ENCODE data around the gene SMIM38.

Gene SMIM38

GRCh38 chr11:69189059-69189458, 33.3 kb downstream of the SMIM38 start:
- no peak for DNase-seq

DNA sequence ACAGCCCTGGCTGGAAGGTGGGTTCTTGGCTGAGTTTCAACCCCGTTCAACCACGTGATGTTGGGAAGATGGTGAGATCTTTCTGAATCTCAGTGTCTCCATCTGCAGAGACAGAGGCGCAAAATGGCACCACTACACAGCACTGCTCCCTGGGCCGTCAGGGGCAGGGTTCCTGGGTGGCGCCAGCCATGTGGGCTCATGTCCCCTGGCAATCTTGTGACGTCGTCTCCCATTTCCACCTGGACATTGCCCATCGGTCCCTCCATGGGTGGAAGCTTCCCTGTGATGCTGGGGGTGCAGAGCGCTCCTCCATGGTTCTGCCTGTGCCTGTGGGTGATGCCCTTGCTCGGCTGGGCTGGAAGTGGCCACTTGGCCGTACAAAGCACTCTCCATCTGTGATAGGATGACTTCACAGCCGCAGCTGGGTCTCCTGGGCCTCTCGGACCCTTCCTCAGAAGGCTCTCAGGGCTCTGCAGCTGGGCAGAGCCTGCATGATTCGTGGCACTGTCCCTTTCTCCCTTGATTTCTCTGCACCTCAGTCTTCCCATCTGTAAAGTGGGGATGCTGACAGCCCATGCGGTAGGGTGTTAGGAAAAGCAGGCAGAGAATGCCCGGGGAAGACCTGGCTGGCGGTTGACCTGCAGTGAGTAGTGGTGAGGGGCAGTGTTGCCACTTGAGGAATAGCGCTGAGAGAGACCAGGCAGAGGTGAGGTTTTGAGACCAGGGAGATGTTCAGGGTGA, 35.2 kb downstream of the SMIM38 start:
- no peak for DNase-seq

DNA sequence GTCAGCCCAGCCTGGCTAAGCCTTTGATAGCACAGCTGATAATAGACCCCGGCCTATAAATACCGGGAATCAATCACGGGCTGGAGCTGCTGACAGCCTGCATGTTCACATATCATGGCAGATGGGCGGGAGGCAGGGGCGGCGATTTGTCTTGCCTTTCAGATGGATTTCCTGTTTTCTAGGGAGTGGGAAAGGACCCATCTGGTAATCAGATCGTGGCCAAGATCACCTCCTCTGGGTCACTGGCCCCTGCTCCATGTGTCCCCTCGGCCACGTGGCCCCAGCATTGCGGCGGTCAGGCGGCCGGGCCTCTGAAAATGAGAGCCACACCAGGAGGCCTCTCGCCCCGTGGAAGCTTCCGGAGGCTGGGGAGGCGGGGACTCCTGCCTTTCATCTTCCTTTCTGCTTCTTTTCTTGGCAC, 36.6 kb downstream of the SMIM38 start:
- DNase-seq = no peak

GRCh38 chr11:69193151-69193550, 37.4 kb downstream of the SMIM38 start:
- DNase-seq = no peak

DNA sequence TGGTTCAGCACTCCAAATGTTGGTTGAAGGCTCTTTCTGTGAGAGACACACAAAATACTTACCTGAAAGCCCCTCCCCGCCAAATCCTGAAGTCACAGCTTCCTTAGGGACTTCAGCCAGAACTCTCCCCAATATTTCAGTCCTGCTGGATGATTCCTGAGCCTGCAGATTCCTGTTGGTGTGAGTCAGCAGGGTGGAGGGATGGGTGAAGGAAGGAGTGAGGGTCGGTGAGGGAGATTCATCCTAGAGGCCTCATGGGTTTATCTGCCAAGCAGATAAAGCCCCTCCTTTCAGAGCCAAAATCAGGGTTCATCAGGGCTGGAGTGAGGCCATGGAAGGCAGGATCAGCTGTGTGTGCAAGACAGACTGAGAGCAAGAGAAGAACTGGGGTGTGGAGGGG, 37.9 kb downstream of the SMIM38 start:
- DNase-seq = no peak

GRCh38 chr11:69194396-69194795, 38.7 kb downstream of the SMIM38 start:
- DNase-seq = no peak

GRCh38 chr11:69194956-69195355, 39.2 kb downstream of the SMIM38 start:
- no peak for DNase-seq

DNA sequence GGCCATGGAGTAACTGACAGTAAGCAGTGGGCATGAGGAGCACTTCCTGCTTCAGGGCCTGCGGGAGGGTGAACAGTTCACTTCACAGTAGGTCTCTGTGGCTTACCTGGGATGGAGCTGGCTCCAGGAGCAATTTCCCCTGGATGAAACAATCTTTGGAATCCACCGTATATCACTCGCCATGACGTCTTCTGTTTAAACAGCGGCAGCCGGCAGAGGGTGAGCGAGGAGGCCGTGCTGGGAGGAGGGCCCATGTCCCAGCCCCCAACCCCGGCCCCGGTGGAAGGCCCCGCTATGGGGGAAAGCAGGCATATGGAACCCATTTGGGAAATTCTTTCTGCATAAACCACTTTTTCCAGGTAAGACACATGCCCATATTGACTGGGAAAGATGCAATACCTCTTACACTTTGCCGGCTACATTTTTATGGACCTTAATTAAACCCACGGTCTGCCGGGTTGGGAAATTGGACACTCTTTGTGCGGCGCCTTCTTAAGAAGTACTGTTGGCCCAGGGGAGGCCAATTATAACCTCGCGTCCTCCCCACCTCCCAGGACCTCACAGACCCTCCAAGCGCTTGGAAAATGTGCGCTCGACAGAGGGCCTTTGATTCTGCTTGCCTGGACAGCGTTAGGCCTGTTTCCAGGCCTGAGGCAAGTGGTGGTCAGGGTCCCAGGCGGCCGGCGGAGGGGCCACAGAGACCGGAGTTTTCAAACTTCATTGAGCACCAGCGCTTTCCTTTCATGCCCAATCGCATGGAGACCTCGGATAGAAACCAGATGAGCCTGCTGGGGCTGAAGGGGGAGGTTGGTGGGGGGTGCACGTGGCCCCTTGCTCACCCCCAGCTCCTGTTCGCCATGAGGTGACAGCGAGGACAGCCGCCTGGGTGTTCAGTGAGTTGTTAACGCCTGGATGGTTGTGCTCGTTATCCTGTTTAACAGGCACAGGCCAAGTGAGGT, 40.4 kb downstream of the SMIM38 start:
- DNase-seq = no peak

DNA sequence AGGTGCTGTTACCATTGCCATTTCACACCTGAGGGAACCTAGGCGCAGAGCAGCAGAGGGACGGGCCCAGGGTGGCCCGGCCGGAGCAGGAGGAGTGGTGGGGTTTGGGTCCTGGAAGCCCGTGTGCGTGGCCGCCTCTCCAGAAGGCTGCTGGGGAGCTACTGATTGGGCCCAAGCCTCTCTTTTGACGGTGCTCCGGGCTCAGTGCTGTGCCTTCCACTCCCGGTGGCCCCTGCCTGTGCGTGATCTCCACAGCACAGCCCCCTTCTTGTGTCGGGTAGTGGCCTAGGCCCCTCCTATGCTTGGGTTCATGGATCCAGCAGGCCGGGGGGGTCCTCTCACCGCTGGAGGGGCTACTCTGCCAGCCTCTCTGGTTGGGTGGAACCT, 41.0 kb downstream of the SMIM38 start:
- no peak for DNase-seq

DNA sequence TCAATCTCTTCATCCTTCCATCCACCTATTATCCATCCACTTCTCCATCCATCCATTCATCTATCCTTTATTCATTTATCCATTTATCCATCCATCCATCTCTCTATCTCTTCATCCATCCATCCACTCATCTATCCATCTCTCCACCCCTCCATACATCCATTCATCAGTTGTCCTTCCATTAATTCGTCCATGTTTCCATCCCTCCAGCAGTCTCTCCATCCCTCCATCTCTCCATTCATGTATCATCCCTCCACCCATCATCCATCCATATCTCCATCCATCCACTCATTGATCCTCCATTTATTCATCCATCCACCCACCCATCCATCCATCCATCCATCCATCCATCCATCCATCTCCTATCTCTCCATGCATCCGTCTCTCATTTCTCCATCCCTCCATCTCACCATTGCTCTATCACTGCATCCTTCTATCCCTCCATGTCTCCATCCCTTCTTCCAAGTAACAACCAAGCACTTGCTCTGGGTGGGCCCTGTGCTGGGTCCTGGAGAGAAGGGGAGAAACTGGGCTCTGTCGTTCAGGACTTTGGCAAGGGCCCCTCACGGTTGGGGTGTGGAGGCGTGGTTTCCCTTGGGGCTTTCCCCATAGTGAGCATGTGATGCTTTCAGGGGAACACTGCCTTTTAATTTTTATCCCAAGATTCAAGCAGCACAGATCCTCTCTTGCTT, 43.3 kb downstream of the SMIM38 start:
- no peak for DNase-seq

GRCh38 chr11:69199583-69200315, 44.0 kb downstream of the SMIM38 start:
- no peak for DNase-seq

- DNase-seq = peak in 1 of 2 experiments; percentile 19
Observed at GRCh38 chr11:69200331-69201065, 44.8 kb downstream of the SMIM38 start.

DNA sequence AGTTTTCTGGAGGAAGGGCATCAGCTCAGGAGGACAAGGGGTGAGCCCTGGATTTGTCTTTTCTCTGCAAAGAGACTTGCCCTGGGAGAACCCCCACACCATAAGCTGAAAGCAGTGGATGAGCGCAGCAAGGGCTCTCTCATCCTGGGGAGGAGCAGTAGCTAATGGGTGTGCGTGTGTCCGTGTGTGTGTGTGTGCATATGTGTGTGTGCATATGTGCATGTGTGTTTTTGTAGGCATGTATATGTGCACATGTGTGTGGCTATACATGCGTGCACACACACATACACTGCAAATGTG, 45.3 kb downstream of the SMIM38 start:
- DNase-seq = no peak

DNA sequence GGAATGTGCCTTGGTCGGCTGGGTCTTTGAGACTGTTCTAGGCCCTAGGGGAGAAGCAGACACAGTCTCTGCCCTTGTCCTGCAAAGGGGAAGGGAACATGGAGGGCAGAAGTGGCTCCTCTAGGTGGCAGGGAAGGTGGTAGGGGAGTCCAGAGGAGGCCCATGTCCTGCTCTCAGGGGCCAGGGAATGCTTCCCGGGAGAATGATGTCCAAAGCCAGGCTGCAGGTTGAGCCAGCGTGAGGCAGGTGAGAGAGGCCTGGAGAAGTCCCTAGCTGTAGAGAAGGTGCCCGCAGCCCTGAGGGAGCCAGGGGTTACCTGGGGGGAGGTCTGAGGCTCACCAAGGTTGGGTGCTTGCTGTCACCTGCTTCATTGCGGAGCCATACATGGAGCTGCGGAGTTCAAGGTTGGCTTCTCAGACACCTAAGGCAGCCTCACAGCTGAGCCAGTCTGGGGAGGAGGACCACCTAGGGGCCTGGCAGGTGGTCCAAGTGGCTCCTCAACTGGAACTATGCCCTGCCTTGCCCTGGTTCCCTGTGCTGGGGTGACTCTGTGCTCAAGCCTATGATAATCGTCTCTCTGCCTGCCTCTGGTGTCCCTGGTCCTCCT, 46.1 kb downstream of the SMIM38 start:
- no peak for DNase-seq

DNA sequence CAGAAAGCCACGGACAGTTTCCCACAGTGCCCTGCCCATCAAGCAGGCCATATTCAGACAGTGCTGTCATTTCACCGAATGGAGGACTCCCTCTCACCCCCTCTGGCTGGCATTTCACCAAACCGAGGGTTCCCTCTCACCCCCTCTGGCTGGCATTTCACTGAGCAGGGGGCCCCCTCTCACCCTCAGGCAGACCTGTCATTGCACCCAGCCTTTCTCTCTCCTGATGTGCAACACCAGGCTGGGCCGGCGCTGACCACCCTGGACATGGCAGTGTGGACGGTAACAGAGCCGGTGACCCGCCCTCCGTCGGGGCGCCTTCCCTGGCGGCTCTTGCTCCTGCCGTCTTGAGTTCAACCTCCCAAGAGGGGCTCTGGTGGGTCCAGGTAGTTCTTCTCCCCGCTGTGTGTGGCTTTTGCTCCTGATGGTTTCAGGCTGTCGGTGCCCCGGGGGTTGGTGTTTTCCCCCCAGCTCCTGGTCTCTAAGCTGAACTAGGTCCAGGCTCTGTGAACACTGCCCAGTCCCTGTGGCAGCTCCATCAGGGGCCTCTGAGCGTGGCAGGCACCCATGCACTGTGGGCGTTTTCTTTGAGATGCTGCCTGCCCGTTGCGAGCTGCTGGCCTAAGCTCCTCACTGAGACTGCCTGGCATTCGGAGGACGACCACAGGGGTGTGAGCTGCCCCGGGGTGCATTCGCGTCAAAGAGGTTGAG, 46.9 kb downstream of the SMIM38 start:
- no peak for DNase-seq

DNA sequence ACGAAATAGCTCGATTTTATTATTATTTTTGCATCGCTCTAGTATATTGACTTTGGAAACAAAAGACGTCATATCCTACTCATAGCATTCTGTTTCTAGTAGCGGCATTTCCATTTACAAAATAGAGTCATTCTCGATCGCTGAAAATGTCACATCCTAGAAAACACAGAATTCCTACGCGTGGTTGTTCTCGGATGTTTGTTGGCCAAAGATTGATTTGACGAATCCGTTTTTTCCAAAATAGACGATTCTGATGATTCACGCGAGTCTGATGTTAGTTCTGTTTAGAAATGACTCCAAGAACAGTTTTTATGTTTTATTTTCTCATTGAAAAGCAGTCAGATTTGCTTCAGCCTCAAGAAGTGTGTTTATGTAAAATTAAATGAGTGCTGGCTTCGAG, 47.6 kb downstream of the SMIM38 start:
- no peak for DNase-seq

DNA sequence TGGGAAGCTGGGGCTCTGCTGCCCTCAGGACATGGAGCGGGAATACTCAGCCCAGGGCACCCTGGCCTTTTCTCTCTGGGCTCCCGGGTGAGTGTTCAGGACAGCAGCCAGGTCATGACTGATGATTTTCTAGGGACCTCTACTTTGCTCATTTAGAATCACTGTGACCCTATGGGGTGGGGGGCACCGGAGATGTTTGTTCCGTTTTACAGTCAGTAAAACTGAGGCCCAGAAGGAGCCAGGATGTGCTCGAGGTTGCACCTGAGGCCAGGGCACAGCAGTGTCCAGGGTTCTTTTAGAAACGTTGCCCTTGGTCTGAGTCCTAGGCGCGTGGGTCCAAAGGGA, 48.1 kb downstream of the SMIM38 start:
- no peak for DNase-seq

DNA sequence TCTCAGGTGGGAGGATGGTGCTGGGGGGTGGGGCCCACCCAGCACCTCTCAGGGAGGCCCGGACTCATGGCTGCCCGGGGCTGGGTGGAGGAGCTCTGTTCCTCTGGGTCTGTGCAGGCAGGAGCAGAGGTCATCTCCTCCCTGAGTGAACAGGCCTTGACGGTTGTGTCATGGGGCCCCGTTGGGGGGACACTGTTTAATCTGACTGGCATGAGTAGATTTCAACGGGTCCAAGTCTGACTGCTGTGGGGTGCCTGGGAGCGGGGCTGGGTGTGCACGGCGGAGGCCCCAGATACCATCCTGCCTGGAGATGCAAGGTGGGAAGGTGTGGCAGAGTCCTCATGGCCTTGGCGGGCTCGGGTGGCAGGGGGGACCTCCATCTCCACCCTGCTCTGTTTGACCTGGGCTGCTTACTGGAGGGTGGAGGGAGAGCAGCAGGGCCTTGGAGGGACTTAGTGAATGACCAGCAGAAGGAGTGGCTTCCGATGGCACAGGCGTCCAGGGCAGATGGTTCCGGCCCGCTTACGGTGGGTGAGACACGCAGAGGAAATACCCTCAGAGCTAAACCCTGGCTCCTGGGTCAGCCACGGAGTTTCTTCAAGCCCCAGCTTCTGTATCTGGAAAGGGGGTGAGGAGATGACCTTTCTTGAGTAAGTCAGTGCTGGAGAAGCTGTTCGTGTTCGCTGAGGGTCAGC, 48.7 kb downstream of the SMIM38 start:
- DNase-seq = no peak

DNA sequence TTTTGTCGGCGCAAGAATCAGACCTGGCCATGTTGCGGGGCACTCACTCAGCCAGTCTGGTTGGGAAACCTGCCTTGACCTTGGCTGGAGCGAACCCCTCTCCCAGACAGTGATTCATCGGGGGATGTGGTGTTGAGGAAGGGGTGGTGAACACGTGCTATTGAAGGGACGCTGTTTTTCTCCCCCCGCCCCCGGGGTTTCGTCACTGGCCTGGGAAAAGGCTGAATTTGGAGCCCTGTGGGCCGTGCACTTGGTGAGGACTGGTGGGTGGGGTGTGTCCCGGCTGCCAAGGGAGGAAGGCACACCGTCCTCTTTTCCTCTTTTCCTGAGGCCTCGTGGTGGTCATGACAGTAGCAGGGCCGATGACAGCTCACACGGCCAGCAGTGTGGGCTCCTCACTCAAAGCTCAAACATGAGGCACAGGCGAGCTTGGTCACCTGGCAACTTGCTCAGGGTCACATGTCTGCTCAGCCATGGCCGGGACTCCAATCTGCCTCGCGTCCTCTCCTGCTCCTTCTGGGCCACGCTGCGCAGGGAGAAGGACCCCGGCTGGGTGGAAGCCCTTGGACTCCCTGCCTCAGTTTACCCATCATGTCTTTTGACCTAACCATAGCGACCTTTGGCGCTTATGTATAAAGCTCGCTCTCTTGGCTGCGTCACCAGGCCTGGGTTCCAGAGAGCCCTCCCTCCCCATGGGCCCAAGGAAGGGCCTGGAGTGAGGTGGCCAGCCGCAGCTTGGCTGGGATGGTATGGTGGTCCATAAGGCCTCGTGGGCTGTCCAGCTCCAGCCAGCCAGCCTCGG, 49.4 kb downstream of the SMIM38 start:
- DNase-seq = no peak
